A549 (cell line): ENCODE results near the gene MYOF. TPM values are rescaled to one million over a fixed set of nuclear protein-coding genes. Genes with fewer than 3 reads are reported as not detected.

Experiments
- ATAC-seq, 2 experiments: fragments of 200-7000 bp in 1 of 2; fragments of >200 bp in 1 of 2; cut with Nextera tagmentation in 1 of 2; cut with Tn5 transposase in 1 of 2; 3 replicates each; pipeline versions ENCODE4 v1.8.0 to v1.9.1; 2018 to 2020; ENCODE audit warnings: mild to moderate bottlenecking in 1 of 2, moderate library complexity in 1 of 2
- CTCF ChIA-PET: fragments of 300-600 bp; sonication (Branson Sonifier 250); formaldehyde crosslinking; extraction: SDS; loops from one replicate; lab custom pipeline; 2021; ENCODE audit warnings: antibody characterized with exemption, inconsistent platforms; lab: Yijun Ruan, JAX
- POLR2A ChIA-PET: fragments of 350-600 bp; formaldehyde crosslinking; extraction: SDS; loops from one replicate; lab custom pipeline; 2021; ENCODE audit warnings: antibody characterized with exemption, inconsistent platforms; lab: Yijun Ruan, JAX
- DNase-seq, 2 experiments: peaks; one replicate each; pipeline versions ENCODE4 v3.0.0 to v3.0.0-alpha.2; 2011 to 2016; ENCODE audit warnings: low read depth in 1 of 2, low spot score in 1 of 2
- FAIRE-seq: peaks from 2 replicates; lab custom pipeline; 2011; peaks lifted over from hg19 to GRCh38; lab: Jason Lieb, UNC
- H3K27ac ChIP-seq, 2 experiments: fragments of >200 bp; sonication (Bioruptor Twin); formaldehyde crosslinking; 3 replicates each; pipeline ENCODE4 v1.5.1; 2016 to 2017
- H3K4me1 ChIP-seq: fragments of >200 bp; sonication (Bioruptor Twin); formaldehyde crosslinking; 3 replicates; pipeline ENCODE4 v1.6.1; 2016
- H3K4me2 ChIP-seq: fragments of >200 bp; sonication (Bioruptor Twin); formaldehyde crosslinking; 3 replicates; pipeline ENCODE4 v1.6.1; 2016
- H3K4me3 ChIP-seq: fragments of >200 bp; sonication (Bioruptor Twin); formaldehyde crosslinking; 3 replicates; pipeline ENCODE4 v1.5.1; 2016
- H3K9me3 ChIP-seq: fragments of >200 bp; sonication (Bioruptor Twin); formaldehyde crosslinking; 3 replicates; pipeline ENCODE4 v1.6.1; 2016
- BCL3 ChIP-seq: fragments of >200 bp; sonication (Bioruptor Twin); formaldehyde crosslinking; IDR thresholded peaks from 3 replicates; pipeline ENCODE4 v1.6.1; 2016
- BHLHE40 ChIP-seq: IDR thresholded peaks from 2 replicates; pipeline ENCODE4 v1.6.1; 2012; ENCODE audit warnings: low read depth, low read length, inconsistent platforms
- CBX8 ChIP-seq: fragments of 200-600 bp; sonication (generic); IDR thresholded peaks from 2 replicates; pipeline ENCODE4 v1.6.1; 2016
- CHD4 ChIP-seq: fragments of 200-600 bp; sonication (generic); IDR thresholded peaks from 2 replicates; pipeline ENCODE4 v1.6.1; 2016; ENCODE audit warnings: antibody characterized with exemption, mild to moderate bottlenecking, borderline replicate concordance
- EP300 ChIP-seq, 2 experiments: fragments of >200 bp; sonication (Bioruptor Twin); formaldehyde crosslinking; IDR thresholded peaks; 2 replicates in 1 of 2; 3 replicates in 1 of 2; pipeline ENCODE4 v1.6.1; 2016 to 2017
- ESRRA ChIP-seq: fragments of 150-350 bp; IDR thresholded peaks from 2 replicates; pipeline ENCODE4 v1.6.1; 2014; ENCODE audit warnings: mild to moderate bottlenecking, low read length, borderline replicate concordance
- HDAC2 ChIP-seq: fragments of 200-600 bp; sonication (generic); IDR thresholded peaks from 2 replicates; pipeline ENCODE4 v1.6.1; 2016
- HEYL ChIP-seq: fragments of 250-450 bp; sonication (Bioruptor Pico); IDR thresholded peaks from 2 replicates; pipeline ENCODE4 v1.8.0; 2021; ENCODE audit warnings: mild to moderate bottlenecking, moderate library complexity
- HOXB5 ChIP-seq: fragments of 250-450 bp; sonication (Bioruptor Pico); IDR thresholded peaks from 2 replicates; pipeline ENCODE4 v1.5.0; 2020; ENCODE audit warnings: mild to moderate bottlenecking, moderate library complexity
- KDM5A ChIP-seq: fragments of 200-600 bp; sonication (generic); IDR thresholded peaks from 2 replicates; pipeline ENCODE4 v1.6.1; 2016; ENCODE audit warnings: antibody characterized with exemption, mild to moderate bottlenecking
- MAX ChIP-seq: IDR thresholded peaks from 2 replicates; pipeline ENCODE4 v1.6.1; 2012
- NPAS2 ChIP-seq: fragments of 250-450 bp; sonication (Bioruptor Pico); IDR thresholded peaks from 2 replicates; pipeline ENCODE4 v1.8.0; 2022; ENCODE audit warnings: mild to moderate bottlenecking, moderate library complexity, borderline replicate concordance
- POLR2A ChIP-seq: IDR thresholded peaks from 2 replicates; pipeline ENCODE4 v1.6.1; 2012; ENCODE audit warnings: mild to moderate bottlenecking, low read length
- RAD21 ChIP-seq, 2 experiments: fragments of >200 bp in 1 of 2; sonication (Bioruptor Twin) in 1 of 2; formaldehyde crosslinking in 1 of 2; IDR thresholded peaks in 1 of 2; conservative IDR thresholded peaks in 1 of 2; 2 replicates in 1 of 2; 3 replicates in 1 of 2; pipeline ENCODE4 v1.6.1; 2012 to 2018; ENCODE audit warnings: inconsistent platforms in 1 of 2
- RARB ChIP-seq: fragments of 250-450 bp; sonication (Bioruptor Pico); IDR thresholded peaks from 2 replicates; pipeline ENCODE4 v1.8.0; 2021; ENCODE audit warnings: mild to moderate bottlenecking, moderate library complexity
- RCOR1 ChIP-seq: fragments of 150-350 bp; IDR thresholded peaks from 2 replicates; pipeline ENCODE4 v1.6.1; 2014; ENCODE audit warnings: antibody characterized with exemption, low read length, low read depth
- RFX5 ChIP-seq: fragments of 450-650 bp; IDR thresholded peaks from 2 replicates; pipeline ENCODE4 v1.7.1; 2014; ENCODE audit warnings: antibody characterized with exemption, mild to moderate bottlenecking, moderate library complexity
- SREBF2 ChIP-seq: fragments of 450-650 bp; IDR thresholded peaks from 2 replicates; pipeline ENCODE4 v1.6.1; 2014; ENCODE audit warnings: mild to moderate bottlenecking, moderate library complexity
- ZC3H11A ChIP-seq: fragments of 450-650 bp; IDR thresholded peaks from 2 replicates; pipeline ENCODE4 v1.6.1; 2014; ENCODE audit warnings: antibody characterized with exemption, mild to moderate bottlenecking
- WGBS: methylation state at CpG from one replicate; pipeline ENCODE4 v1.1.6; 2017; ENCODE audit errors: missing lambda C conversion rate; 5-methylcytosine and 5-hydroxymethylcytosine counted together
- polyA plus RNA-seq, 4 experiments: library from polyadenylated mRNA; depleted of rRNA in 3 of 4; stranded (reverse); fragments of >200 nt; fragmentation: RNase III in 1 of 4; extraction: RNeasy Plus Mini Kit Qiagen cat#74134 plus additional on column Dnase treatment in 1 of 4; gene quantifications; 2 replicates in 3 of 4; 3 replicates in 1 of 4; pipeline ENCODE4 v1.2.3, GENCODE V29; 2011 to 2017
- TF ChIP-seq, protein P1 (sequence below): fragments of 250-450 bp; sonication (Bioruptor Pico); IDR thresholded peaks from 2 replicates; pipeline ENCODE4 v1.5.0; 2020; ENCODE audit warnings: low read depth, mild to moderate bottlenecking, moderate library complexity

The MYOF gene
- polyA plus RNA-seq, 2 of the 4 experiments (the other 2 are of a cell fraction), result 190 to 265 TPM

DNA sequence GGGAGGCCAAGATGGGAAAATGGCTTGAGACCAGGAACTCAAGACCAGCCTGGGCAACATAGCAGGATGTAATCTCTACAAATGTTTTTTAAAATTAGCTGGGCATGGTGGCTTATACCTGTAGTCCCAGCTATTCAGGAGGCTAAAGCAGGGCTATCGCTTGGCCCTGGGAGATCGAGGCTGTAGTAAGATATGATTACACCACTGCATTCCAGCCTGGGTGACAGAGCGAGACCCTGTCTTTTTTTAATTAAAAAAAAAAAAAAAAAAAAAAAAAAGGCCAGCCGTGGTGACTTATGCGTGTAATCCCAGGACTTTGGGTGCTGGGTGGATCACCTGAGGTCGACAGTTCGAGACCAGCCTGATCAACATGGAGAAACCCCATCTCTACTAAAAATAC, 27.4 kb downstream of the MYOF start:
- TF ChIP-seq RARB (no peak), MAX (no peak), RAD21 (conservative IDR thresholded peaks at IDR 0.05 in 1 of 2, IDR thresholded peaks at IDR 0.05 in 1 of 2) (no peak), KDM5A (no peak), HOXB5 (CRISPR knock-in tag) (no peak), HEYL (CRISPR knock-in tag) (no peak), CHD4 (no peak), ZC3H11A (no peak)
- H3K4me2 ChIP-seq, result no peak overlapping the region
- ATAC-seq (no peak), FAIRE-seq (no peak), DNase-seq (no peak)
- WGBS, result 94% methylated on average over 7 of the region's 7 CpGs
- no peaks in the 10 kb centered on the region for H3K9me3 ChIP-seq
- no peak overlapping the region for H3K4me3 ChIP-seq
- POLR2A ChIA-PET, result interaction anchor here (1.1 kb wide), 1 partner anchor 9 kb away, joined by 3 read pairs; no protein-coding TSS in a partner anchor
- CTCF ChIA-PET, result interaction anchor here (0.7 to 41.4 kb wide), 3 partner anchors 12 to 73 kb away, joined by 3 to 924 read pairs (median 54); partner anchors contain the start of gene MYOF
- H3K27ac ChIP-seq, result peak overlapping the region; percentile 12 to 78; a peak in 4 of 6 replicates
- H3K4me1 ChIP-seq, result peaks cover 64% of the 10 kb centered on the region

DNA sequence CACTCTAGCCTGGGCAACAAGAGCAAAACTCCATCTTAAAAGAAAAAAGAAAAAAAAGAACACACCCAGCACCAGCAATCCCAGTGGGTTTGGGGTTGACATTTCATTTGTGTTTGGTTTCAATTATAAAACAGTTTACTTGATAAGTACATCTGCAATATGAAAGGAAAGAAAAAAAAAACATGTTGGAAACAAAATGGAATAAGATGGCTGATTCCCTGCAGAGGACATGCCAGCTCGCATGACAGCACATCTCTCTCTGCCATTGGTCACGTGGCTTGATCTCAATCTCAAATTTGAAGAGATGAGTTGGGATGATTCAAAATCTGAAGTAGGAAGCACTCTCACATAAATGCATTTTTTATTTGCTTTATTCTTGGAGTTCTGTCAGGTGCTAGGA, 28.0 kb downstream of the MYOF start:
- no peak for DNase-seq
- ChIA-PET POLR2A (interaction anchor here (1.1 kb wide), 1 partner anchor 10 kb away, joined by 3 read pairs; no protein-coding TSS in a partner anchor), CTCF (interaction anchor here (1.5 to 41.4 kb wide), 3 partner anchors 28 to 72 kb away, joined by 3 to 924 read pairs (median 5); partner anchors contain the start of gene MYOF)
- no peak for ATAC-seq
- H3K4me3 ChIP-seq, result no peak overlapping the region
- H3K9me3 ChIP-seq, result no peaks in the 10 kb centered on the region
- peak overlapping the region; percentile 12 to 78; a peak in 4 of 6 replicates for H3K27ac ChIP-seq
- peaks cover 58% of the 10 kb centered on the region for H3K4me1 ChIP-seq
- FAIRE-seq, result no peak
- TF ChIP-seq HOXB5 (CRISPR knock-in tag), result no peak
- TF ChIP-seq NPAS2 (CRISPR knock-in tag), result no peak
- TF ChIP-seq HEYL (CRISPR knock-in tag), result no peak
- no peak for TF ChIP-seq EP300 (IDR thresholded peaks at IDR 0.05)
- TF ChIP-seq, protein P1, sequence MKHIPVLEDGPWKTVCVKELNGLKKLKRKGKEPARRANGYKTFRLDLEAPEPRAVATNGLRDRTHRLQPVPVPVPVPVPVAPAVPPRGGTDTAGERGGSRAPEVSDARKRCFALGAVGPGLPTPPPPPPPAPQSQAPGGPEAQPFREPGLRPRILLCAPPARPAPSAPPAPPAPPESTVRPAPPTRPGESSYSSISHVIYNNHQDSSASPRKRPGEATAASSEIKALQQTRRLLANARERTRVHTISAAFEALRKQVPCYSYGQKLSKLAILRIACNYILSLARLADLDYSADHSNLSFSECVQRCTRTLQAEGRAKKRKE (CRISPR knock-in tag), result no peak
- no peak for TF ChIP-seq BHLHE40
- no peak for TF ChIP-seq RFX5
- no peak for TF ChIP-seq ESRRA
- 95% methylated on average over 2 of the region's 2 CpGs for WGBS
- H3K4me2 ChIP-seq, result no peak overlapping the region

DNA sequence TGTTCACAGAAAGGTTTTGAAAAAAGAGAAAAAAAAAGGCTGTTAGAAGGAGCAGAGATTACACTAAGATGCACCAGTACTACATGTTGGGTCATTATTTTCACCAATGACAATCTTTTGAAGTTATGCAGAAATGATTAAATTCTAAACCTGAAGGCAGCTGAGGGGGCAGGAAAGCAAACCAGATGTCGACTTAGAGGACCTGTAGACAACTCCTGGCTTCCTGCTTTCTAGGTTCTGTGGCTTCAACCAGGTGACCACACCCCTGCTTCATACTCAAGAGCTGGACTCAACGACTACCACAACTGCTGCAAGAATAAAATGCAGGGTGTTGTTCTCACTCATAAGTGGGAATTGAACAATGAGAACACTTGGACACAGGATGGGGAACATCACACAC, 30.0 kb downstream of the MYOF start:
- DNase-seq (no peak), FAIRE-seq (no peak), ATAC-seq (no peak)
- H3K4me1 ChIP-seq, result peaks cover 43% of the 10 kb centered on the region
- TF ChIP-seq HDAC2, result no peak
- TF ChIP-seq CBX8, result no peak
- TF ChIP-seq POLR2A, result no peak
- H3K27ac ChIP-seq, result peak overlapping the region; percentile 11 to 48; a peak in 3 of 6 replicates
- H3K4me2 ChIP-seq, result no peak overlapping the region
- H3K4me3 ChIP-seq, result no peak overlapping the region
- 51% methylated on average over 2 of the region's 2 CpGs for WGBS
- H3K9me3 ChIP-seq, result no peaks in the 10 kb centered on the region
- ChIA-PET CTCF (interaction anchor here (41.4 kb wide), 1 partner anchor 70 kb away, joined by 924 read pairs; no protein-coding TSS in a partner anchor), POLR2A (no interaction called here)

- ChIA-PET CTCF (interaction anchor here (0.7 to 2.9 kb wide), 2 partner anchors 20 to 30 kb away, joined by 3 to 6 read pairs; partner anchors contain the start of gene MYOF), POLR2A (interaction anchor here (0.6 kb wide), 1 partner anchor 25 kb away, joined by 3 read pairs; no protein-coding TSS in a partner anchor)
- no peak for DNase-seq
- Histone ChIP-seq H3K4me2 (no peak overlapping the region), H3K4me1 (peaks cover 43% of the 10 kb centered on the region), H3K27ac (peak overlapping the region in 1 of 2 experiments; percentile 48; a peak in 3 of 6 replicates), H3K9me3 (no peaks in the 10 kb centered on the region), H3K4me3 (no peak overlapping the region)
- 80% methylated on average over 7 of the region's 7 CpGs for WGBS
- no peak for TF ChIP-seq RCOR1
- no peak for TF ChIP-seq SREBF2
- no peak for TF ChIP-seq BCL3
- no peak for TF ChIP-seq HDAC2
- no peak for ATAC-seq
- FAIRE-seq, result no peak
Observed at GRCh38 chr10:93451244-93451947, 30.7 kb downstream of the MYOF start.
